NCI-H1930 (cell line): ENCODE data around the gene KRT76.

Experiments
- DNase-seq, 2 experiments: peaks; one replicate each; lab custom pipeline; 2025; lab: John Stamatoyannopoulos, UW

Gene KRT76

DNA sequence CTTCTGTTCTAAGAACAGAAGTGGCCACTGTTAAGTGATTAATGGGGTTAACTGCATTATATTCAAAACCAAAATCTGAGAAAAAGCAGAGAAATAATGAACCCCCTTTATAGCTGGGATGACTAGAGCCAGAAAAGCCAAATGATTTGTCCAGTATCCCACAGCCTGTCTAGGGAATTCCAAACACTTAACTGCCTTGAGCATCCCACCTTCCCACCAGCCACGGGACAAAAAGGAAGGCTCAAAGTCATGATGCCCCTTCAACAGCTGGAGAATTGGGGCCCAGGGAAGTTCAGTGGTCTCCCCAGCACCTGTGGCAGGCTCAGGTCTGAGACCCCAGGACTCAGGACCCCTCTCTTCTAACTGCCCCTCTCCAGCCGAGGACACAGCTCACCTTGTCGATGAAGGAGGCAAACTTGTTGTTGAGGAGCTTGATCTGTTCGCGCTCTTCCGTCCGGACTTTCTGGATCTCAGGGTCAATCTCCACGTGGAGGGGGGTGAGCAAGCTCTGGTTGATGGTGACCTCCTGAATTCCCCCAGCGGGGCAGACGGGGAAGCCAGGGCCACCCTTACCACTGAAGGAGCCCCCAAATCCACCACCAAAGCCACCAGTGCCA, 36.2 kb upstream of the KRT76 start:
- no peak for DNase-seq

DNA sequence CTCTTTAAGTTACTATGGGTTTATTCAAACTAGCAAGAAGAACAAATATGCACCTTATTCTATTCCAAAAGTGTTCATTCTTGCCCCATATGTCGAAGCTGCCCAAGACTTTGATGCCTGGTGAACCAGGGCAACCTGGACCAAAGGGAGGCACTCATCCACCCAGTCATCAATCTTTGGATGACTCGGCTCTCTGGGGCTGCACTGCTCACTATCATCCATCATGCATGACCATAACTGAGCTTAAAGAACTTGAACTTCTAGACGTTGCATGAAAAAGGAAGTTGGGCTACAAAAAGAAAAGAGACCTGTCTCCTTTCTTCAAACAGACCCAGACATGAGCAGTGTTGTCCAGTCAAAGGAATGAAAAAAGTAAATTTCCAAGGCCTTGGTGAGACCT, 35.6 kb upstream of the KRT76 start:
- DNase-seq: no peak

DNA sequence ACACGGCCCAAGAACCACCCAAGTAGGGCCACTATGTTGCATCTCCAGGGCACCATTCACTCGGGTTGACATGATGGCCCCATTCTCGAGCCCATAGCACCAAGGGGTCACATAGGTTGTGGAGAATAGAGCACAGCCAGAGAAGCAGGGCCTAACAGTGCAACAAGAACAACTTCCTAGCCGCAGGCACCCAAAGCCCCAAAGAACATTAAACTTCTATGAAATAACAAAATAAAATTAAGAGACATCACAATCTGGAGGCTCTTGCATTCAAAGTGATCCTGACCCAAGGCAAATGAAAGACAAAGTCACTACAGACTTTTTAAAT, 34.9 kb upstream of the KRT76 start:
- no peak for DNase-seq

DNA sequence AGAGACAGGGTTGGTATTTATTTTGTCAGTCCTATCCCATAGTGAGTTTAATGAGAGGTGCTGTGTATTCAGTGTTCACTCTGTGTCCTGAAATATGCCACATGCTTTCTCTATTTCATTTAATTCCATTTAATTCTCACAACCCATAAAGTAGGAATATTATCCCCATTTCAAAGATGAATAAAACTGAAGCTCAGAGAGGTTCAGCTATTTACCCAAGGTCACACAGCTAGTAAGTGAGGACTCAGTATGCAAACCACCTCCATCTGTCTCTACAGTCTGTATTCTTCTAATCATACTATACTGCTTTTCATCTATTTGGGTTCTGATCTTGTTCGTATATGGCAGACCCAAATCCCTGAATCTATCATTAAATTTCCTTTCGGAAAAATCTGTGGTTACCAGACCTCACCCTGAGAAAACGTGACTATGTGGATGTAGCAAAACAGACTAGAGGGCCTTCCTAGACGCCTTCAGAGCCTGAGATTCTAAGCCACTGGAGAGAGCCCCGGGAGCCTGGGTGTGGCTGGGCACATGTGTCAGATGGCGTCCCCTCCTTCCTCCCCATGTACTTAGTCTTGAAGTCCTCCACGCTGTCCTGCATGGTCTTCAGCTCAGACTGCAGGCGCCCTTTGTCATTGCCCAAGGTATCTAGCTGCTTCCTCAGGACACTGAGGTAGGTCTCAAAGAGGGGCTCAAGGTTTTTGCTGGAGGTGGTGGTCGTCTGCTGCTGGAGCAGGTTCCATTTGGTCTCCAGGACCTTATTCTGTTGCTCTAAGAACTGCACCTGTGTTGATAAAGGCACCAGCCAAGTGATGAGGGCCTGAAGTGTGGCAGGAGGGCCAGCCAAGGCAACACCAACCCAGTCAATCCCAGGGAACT, 34.3 kb upstream of the KRT76 start:
- DNase-seq: no peak

DNA sequence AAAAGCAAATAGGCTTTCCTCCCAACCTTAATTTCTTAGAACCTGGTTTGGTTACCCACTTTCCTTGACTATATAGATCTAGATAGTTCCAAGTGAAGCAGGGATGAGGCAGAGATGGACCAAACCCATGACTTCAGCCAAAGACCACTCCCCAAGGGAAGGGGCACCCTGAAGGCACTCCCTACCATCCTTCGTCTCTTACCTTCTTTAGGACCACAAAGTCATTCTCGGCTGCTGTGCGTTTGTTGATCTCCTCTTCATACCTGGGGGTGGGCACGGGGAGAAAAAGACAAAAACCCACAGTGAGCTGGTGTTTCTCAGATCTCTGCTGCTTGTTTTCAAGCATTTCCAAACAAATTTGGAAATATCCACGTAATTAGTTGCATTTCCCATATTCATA, 33.4 kb upstream of the KRT76 start:
- no peak for DNase-seq

DNA sequence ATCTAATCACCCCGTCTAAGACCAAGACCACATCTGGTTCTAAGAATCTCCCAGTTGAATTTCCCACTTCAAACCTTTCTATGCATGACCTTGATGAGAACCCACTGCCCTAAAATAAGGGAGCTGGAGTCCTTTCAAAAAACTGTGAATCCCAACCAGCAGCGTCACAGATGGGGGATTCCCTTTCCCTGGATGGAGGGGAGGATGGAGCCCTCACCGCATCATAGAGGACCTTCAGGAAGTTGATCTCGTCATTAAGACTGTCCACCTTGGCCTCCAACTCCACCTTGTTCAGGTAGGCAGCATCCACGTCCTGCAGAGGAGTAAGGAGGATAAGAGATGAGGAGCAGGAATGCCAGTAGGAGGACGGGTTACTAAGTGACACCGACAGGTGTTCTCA, 32.0 kb upstream of the KRT76 start:
- no peak for DNase-seq

DNA sequence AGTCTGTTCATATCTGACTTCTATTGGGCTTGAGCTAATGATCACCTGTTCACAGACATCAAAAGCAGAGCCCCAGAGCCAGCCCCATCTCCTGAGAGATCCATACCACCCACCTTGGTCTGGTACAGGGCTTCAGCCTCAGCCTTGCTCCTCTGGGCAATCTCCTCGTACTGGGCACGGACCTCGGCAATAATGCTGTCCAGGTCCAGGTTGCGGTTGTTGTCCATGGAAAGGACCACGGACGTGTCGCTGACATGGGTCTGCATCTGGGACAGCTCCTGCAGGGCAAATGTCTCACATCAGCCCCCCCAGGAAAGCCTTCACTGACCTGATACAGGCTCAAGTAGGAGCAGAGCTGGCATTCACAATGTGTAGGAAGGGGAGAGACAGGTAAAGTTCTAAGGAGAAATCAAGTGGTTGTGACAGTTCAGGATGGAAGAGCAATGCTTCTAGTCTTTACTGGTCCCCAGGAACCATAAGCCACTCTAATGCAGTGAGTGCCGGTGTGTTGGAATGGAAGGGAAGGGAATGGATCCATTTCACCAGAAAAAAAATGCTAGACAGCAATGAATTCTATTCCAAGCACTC, 31.5 kb upstream of the KRT76 start:
- no peak for DNase-seq

DNA sequence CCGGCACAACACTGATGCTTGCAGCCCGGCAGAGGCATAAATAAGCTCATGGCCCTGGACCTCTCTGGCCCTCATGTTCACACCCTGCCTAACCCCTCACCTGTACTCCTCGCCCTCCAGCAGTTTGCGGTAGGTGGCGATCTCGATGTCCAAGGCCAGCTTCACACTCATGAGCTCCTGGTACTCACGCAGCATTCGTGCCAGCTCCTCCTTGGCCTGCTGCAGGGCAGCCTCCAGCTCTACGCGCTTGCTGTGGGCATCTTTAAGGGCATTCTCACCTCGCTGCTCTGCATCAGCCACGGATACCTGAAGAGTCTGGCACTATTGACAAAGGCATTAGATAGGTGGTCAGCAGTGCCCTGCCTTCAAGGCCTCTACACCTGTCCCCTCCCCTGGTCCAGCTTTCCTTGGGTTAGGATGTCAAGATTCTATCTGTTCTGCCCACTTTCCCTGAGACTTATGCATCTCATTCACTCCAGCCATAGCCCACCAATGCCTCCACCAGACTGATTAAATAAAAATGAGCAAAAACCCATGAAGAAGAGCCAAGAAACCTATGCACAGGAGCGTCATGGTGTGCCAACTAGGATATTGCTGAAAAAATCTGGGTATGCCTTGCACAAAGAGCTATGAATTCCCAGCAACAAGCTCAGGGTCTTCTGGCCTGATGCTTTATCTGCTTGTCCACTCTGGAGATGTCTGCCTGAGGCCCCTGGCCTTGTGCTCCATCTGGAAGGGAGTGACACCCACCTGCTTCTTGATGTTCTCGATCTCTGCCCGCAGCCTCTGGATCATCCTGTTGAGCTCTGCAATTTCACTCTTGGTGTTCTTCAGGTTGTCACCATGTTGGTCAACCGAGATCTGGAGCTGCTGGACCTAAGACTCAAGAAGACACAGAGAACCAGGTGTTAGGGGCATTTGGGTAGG, 30.7 kb upstream of the KRT76 start:
- no peak for DNase-seq

DNA sequence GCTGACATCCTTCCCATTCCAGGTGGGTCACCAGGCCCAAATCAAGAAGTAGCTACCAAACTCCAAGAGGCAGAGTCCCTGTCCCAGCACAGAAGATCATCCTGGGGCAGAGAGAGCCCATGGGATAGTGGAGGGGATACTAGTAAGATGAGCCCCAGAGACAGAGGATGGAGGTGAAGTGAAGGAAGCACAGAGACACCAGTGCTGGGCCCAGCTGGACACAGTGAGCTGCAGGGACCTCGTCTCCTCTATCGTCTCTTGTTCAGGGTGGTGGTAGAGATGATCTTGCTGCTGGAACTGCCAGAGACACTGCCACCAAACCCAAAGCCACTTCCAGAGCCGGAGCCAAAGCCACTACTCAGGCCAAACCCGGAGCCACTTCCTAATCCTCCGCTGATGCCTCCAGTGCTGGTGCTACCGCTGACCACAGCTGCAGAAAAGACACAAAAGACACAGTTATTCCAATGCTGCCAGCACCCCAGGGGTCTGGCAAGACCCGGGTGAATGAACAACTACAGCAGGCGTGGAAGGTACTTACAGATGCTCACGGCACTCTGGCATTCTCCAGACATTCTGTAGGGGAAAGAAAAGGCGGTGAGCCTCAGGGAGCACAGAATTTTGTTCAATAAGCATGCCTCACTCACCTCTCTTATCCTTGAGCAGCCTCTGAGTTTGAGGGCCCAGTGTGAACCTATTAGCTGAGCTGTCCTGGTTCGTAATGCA, 29.8 kb upstream of the KRT76 start:
- no peak for DNase-seq

DNA sequence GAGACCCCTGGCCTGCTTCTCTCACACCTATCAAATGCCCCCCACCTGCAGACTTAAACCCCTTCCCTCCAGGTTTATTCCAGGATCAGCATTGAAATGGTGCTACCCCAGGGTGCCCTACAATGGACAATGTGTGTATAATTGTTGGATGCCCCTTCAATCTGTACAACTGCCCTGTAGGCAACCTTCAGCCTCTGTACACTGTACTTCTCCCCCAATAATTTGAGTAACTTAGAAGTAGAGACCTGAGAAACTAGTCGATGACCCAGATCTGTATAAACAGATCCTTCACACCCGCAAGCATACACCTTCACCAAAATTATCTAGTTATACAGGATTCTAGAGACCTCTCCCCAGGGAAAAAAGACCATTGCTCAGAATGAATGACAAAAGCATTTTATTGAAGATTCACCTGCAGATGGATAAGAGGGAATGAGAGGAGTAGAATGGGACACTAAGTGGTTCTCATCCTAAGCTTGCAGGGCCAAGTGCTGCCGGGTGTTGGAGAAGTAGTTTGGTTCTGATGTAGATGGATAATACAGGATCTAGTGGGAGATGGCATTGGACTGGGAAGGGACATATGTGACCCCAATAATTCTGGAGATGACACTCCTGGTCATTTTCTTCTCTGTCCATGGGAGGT, 29.1 kb upstream of the KRT76 start:
- DNase-seq: no peak

DNA sequence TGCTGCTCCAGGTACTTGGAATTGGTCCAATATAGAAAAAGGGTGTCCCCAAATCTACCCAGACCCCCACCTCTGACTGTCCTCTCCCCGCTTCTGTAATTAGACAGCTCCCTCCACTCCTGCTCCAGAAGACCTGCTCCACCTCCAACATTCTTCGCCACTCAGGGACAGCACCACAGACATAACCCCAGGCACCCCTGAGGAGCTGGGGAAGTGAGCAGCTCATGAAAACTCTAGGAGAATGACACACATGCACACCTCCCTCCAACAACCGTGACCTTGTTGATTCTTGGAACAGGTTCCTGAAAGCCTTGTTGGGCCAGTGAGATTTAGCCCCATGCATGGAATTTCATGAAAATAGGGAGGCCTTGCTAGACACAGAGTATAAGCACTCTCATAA, 28.6 kb upstream of the KRT76 start:
- DNase-seq: no peak

DNA sequence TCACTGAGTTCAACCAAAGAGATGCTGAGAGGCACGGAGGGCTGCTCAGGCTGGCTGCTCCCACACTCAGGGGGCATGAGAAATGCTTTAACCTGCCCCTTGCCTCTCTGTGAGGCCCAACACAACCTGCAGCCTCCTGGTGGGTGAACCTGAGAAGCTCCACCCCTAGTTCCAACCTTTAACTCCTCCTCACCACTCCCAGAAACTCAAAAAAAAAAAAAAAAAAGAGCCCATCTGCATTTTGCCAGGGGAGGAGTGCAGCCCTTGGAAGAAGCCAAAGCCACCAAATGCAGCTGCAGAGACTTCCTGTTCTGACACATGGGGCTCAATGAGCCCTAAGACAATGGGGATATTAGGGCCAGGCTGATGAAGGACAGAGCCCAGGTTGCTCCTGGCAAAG, 27.9 kb upstream of the KRT76 start:
- no peak for DNase-seq

DNA sequence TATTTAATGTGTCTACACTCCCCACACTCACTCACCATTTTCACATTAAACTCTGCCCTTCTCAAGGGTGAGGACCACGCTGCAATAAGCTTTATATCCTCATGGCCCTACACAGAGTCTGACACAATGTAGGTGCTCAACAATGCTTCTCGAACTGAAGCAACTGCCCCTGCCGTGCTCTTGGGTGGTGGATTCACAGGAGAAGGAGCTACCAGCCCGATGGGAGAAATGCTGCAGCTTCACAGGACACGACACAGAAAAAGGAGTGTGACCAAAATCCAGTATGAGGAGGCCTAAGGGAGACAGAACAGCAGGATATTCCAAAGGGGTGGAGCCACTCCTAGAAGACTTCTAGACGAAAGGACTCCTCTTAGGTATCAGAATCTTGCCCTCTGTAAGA, 25.3 kb upstream of the KRT76 start:
- DNase-seq: no peak

DNA sequence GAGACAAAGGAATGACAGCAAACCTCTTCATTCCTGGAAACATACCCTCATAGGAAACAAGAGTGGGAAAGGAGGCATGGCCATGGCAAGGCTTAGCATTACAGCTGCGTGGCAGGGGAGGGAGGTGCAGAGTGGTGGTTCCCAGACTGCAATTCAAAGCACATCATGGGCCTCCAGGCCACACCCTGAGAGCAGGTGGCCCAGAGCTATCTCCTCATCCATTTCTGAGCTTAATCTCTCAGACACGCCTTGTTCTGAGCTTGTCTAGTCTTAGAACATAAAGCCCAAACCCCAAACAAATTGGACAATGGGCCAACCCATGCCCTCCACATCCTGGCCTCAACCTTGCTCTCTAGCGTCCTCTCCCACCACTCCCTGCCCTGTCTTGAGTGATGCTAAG, 24.6 kb upstream of the KRT76 start:
- DNase-seq: no peak

DNA sequence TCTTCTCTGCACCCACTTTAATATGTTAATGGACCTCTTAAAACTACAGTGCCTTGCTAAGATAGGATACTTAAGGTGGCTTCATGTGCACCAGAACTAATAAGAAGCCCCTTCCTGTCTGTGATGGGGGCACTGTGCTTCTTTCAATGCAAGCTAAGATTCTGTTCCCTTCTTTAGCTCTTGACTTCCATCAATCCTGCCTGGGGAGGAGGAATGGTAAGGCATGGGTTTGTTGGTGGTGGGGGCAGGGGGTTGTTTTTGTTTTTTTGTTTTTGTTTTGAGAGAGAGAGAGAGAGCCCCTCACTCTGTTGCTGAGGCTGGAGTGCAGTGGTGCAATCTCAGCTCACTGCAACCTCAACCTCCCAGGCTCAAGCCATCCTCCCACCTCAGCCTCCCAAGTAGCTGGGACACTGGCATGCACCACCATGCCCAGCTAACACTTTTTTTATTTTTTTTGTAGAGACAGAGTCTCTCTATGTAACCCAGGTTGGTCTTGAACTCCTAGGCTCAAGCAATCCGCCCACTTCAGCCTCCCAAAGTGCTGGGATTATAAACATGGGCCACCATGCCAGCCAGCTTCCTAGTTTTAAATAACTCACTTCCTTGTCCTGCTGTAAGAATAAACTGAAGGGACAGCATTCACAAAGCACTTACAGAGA, 23.2 kb upstream of the KRT76 start:
- no peak for DNase-seq

DNA sequence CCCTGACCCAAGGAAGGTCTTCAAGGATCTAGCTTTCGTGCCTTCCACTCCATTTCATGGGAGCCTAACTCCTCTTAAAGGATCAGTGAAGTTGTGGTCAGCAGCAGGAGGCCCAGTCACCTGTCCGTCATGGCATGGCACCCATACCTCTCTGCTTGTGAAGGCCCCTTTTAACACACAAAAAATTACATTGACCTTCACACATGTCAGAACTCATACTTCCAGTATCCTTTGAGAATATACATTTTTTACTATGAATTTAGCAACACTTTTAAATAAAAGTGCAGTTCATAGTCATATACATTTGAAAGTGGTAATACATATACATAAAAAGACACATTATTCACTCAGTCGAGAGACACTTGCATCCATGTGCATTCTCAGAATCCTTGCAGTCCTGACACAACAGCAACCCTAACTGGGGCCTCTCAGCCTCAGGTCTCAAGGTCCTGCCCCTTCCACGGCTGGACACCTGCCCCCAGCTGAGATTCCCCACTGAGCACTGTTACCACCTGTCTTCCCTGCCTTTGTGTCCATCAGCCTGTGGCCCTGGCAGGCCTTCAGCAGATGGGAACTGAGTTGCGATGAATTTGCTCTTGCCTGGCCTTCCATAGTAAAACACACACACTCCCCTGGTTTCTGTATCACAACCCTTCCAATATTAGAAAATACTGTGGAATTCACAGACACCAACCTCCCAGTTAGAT, 22.5 kb upstream of the KRT76 start:
- no peak for DNase-seq

DNA sequence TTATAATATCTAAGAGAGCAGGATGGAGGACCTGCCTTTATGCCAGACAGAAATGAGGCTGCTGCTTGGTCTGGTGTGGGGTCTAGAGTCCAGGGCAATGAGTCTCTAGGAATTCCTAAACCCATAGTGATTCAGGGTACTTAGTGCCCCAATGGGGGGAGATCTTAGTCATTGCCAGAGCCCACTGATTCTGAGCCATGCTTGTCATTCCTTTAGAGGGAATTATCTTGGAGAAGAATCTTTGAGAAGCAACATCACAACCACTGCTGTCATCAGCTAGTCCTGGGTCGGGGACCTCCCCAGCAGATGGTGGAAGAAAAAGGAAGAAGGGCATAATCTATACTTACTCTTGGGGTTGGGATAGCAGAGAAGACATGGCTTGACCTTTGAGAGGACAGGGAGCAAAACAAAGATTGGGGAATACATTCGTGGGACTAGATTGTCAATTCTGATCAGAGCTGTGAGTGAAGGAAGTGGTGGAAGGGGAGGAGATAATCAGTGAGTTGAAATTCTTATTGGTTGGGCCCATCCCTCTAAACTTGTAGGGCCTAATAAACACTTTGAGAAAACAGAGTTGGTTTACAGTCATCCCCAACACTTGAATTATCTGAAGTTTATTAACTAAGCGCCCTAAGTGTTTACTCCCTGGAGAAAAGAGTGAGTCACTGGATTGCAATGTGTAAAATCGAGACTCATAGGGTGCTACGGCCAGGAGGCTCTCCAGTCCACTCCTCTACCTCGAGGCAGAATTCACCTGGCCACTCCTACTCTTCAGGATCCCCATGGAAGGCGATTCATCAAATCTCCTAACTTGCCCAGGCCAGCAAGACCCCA, 21.7 kb upstream of the KRT76 start:
- DNase-seq: no peak

DNA sequence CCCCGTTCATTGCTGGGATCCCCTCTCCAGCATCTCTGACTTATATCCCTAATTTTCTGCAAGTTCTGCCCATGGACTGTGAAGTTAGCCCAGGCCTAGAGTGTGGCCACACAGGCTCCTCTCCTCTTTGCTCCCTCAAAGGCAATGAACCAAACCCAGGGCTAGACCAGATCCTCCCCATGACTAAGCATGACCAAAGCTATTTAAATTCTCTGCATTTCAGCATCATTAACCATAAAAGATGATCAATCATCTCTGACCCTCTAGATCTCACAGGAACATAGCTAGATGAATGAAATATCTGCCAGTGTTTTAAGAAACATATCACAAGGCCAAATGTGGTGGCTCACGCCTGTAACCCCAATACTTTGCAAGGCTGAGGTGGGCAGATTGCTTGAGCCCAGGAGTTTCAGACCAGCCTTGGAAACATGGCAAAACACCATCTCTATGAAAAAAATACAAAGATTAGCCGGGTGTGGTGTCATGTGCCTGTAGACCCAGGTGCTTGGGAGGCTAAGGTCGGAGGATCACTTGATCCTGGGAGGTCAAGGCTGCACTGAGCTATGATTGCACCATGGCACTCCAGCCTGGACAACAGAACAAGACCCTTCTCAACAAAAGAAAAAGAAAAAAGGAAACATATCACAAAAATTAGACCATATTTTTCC, 21.0 kb upstream of the KRT76 start:
- DNase-seq: no peak

DNA sequence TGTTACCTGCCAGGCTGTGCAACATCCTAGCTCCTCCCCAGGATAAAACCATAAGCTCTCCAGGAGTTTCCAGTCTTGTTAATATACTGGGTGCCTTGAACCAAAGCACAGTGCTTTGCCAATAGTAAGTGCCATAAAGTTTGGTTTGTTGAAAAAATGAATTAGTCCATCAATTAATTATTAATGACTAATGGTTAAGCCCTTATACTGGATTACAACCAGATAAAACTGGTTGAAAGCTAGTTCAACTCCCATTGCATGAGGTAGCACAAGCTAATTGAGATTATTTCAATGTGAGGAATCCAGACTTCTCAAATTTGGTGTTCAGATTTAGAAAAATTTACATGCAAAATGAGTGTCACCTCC, 20.4 kb upstream of the KRT76 start:
- DNase-seq: no peak
